NCI-H524 (cell line): Measurements from ENCODE around the gene PPIL6.
"Not testable (repeated sequence)": the region's sequence is repeated elsewhere in the genome, so short reads cannot be mapped to it uniquely, and the experiment has no call there.

ENCODE experiments used
- DNase-seq, 2 experiments: peaks; one replicate each; lab custom pipeline; 2025; lab: John Stamatoyannopoulos, UW

PPIL6 gene

DNA sequence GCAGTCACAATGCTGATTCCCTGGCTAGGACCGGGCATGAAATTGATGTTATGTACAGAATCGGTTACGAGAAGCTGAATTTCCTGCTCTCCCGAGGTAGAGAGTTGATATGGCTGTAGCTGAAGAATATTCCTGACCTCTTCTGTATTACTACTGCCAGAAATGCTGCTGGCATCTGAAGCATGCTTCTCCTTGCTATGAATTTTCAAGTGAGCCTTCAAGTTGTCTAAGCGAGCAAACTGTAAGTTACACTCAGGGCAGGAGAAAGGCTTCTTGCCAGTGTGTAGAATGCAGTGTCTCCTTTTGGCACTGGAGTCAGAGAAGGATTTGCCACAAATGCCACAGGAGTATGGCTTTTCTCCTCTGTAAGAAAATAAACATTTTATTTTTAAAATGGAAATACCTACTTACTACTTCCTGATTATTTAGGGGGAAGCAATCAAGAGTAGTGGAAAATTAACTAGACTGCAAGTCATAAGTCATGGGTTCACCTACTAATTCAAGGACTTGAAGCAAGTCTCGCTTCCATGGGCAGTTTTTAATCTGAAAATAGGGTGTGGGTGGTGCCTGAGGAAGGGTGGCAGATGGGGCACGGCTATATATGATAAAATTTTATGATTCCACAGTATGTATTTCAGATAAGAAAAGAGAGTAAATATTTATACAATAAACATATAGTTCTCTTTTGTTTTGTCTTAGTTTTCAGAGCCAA lies 25.9 kb upstream of the PPIL6 start:
- no peak for DNase-seq

DNA sequence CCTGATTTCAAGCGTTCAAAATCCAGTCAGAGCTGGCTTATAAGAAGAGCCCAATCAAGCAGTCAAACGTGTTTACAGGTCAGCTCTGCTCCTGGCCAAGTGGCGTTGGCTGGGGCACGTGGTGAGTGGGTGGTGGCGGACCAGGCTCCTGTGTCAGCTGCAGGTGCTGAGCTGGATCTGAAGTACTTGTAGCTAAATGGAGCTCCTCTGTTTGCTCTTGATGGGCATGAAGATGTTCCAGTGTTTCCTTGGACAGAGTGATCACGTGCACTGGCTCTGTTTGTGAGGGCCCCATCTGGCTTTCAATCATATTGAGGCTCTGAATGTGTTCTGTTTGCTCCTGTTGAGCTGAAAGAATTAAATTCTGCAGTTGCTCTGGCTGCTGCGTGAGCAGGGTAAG lies 25.3 kb upstream of the PPIL6 start:
- peak in 1 of 2 experiments; percentile 13 for DNase-seq

GRCh38 chr6:109461733-109462526 lies 21.5 kb upstream of the PPIL6 start:
- DNase-seq = no peak

DNA sequence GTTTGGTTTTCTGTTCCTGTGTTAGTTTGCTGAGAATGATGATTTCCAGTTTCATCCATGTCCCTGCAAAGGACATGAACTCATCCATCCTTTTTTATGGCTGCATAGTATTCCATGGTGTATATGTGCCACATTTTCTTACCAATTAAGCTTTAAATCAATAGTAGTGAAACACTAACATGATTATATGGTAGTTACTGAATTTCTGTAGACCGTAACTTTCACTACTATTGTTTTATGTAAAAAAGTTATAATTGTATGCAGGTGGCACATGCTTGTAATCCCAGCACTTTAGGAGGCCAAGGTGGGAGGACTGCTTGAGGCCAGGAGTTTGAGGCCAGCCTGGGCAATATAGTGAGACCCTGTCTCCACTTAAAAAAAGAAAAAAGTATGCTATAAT lies 20.8 kb upstream of the PPIL6 start:
- DNase-seq = not testable (repeated sequence)

GRCh38 chr6:109460161-109460829 lies 19.9 kb upstream of the PPIL6 start:
- no peak for DNase-seq

- no peak for DNase-seq
Measured at GRCh38 chr6:109458774-109459531, 18.5 kb upstream of the PPIL6 start.

GRCh38 chr6:109457562-109457996 lies 17.2 kb upstream of the PPIL6 start:
- DNase-seq = no peak

DNA sequence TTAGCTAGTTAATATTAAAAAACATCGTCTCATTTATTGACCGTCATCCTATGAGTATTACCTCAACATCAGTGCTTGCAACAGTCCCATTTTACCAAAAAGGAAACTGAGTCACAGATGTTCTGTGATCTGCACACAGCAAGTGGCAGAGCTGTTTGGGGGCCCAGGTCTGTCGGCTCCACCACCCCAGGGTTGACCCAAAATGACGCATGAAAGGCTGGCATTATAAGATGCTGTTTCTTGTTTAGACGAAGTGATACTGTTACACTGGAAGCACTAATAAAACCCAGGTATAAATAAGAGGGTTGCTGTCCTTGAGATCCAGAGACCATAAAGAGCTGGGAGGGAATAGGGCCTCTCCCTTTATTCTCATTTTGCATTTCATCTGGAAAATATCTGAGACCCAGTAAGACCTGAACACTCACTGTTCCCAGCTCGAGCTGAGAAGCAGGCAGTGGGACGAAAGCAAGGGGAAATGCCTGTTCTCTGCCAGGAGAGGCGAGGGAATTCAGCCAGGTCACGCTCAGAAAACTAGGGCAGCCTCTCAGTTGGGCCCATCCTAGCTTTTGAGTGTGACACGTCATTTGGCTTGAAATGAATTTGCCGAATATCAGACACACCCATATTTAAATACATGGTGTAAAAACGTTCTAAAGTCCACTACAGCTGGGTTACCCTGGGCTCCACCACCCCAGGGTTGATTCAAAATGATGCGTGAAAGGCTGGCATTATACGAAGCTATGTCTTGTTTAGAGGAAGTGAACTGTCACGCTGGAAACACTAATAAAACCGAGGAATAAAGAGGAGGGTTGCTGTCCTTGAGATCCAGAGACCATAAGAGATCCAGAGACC lies 16.5 kb upstream of the PPIL6 start:
- no peak for DNase-seq

DNA sequence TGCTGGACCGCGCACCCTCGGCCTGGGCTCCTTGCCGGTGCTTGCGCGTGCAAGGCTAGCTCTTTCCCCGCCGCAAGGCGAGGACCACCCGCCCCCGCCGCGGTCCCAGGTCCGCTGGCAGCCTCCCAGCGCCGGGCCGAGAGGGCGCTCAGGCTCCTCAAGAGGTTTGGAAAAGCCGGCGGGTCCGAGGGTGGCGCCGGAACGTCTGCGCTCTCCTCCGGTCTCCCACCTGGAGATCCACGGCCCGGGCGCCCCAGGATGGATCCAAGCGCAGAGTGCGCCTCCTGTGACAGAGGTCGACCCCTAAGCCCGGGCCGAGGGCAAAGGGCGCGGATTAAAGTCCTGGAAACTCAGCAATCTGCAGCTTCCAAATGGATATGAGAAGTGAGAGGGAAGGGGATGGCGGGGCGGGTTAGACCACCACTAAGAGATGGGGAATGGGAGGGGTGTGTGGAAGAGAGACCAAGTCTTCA lies 15.7 kb upstream of the PPIL6 start:
- DNase-seq = peak; percentile 53 to 69

DNA sequence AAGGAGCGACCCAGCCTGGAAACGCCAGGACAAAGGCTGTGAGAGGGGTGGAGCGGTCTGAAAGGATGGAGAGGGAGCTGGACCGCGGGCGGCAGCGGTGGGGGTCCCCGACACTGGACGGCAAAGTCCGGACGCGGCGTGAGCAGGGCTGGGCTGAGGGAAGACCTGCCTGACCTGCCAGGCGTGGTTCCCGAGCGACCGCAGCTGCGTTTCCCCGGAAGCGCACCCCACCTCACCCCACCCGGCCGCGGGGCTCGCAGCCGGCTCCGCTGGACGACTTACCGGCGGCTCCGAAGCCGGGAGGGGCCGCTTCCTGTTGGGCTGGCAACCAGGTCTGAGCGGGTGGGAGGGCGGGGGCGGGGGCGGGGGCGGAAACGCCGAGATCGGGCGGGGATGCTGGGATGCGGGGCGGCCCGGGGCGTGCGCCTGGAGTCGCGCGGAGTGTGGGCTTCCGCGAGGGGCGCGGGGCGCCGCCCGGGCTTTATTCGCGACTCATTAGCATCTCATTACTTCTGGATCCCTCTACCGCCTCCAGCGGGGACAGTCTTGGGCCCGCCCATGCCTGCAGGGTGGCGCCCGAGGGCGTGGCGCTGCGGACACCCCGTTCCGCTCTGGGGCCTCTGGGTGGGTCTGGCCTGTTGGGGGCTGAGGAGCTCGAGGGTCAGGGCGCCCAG lies 15.1 kb upstream of the PPIL6 start, which contains the start of gene MICAL1:
TSS of gene MICAL1 (minus strand) at position 336 of the 674 bp plus-strand sequence. CDS start 1,576 bp downstream, outside the sequence.
- DNase-seq = peak; percentile 57 to 75

DNA sequence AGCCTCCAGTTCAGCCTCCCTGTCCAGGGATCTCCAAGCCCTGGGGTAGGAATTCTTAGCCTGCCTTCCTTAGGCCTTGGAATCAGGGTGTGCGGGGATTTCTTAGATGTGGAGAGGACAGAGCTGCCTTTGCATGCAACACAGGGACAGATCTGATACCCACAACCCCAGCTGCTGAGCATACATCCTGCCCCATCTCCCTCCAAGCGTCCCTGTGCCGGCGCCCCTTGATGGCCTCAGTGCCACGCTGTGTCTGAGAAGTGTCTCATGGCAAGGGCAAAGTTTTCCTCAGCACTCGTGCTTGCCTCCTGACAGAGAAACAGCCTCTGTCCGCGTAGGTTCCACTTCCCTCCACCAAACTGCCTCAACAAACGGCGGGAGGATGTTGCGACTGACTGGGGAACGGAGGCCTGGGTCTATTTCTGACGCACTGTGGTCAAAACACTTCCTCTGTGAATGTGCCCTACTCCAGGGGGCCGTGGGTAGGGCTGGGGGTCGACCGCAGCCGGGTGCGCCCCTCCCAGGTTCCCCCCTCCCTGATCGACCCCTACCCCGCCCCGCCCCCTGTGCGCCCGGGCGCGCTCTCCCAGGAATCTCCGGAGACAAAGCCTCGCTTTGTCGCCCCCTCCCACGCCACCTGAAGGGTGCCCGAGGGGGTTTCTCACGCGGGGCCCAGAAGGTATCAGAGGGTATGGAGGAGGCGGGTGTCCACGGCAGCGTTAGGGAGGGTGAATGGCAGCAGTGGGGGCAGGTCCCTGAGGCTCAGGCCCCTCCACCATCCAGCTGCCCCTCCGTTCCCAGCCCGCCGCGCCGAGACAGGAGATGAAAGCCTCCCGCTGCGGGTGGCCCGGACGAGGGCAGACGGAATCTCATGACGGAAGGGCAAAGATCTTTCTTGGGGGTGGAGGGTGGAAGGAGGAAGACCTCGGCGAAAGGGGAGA lies 14.3 kb upstream of the PPIL6 start:
- peak; percentile 57 to 67 for DNase-seq

- DNase-seq = peak; percentile 90 to 96
Measured at GRCh38 chr6:109453594-109454495, 13.4 kb upstream of the PPIL6 start.

DNA sequence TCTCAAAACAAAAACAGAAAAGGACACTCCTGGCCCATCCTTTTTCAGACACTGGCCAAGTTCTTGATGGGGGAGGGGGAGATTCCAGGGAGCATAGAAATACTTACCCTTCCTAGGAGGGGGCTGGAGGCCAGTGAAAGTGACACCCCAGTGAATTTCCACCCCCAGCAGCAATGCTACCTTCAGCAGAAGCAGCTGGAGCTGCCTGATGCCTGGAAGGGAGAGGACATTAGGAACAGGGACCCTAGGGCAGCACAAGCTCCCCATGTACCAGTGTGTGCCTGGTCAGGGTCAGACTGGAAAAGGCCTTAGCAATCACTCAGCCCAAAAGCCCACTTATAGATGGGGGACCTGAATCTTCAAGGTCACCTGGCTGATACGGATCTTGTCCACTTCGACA lies 12.7 kb upstream of the PPIL6 start:
- DNase-seq = no peak

DNA sequence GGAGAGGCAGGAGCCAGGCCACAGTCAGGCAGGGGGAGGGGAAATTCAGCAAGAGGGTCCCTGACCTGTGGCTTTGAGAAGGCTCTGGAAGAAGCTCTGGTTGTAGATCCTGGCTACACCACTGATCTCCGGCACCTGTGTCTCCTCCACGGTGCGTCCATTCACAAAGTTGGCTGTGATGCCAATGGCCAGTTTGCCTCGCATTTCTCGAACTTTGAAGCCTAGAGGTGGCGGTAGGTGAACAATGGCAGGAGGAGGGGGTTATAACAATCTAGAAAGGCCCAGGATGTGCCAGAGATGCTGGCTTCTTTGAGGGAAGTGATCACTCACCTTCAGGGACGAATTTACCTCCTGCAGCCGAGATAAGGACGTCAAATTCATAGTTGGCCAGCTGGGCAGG lies 11.8 kb upstream of the PPIL6 start:
- DNase-seq = no peak

DNA sequence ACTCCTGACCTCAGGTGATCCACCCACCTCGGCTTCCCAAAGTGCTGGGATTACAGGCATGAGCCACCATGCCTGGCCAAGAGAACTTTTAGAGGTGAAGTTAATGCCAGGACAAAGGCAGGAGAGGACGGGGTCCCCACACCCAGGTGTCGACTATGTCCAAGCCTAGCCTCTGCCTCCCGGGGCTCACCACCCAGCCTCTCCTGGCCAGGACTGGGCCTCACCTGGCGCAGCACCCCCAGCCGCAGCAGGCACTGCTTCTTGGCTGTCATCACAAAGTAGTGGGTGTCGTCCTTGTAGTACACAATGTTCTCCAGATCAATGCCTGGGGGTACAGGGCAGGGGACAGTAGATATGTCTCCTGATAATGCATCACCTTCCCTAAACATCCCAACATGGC lies 10.9 kb upstream of the PPIL6 start:
- no peak for DNase-seq

- no peak for DNase-seq
Measured at GRCh38 chr6:109450801-109451200, 10.4 kb upstream of the PPIL6 start.

DNA sequence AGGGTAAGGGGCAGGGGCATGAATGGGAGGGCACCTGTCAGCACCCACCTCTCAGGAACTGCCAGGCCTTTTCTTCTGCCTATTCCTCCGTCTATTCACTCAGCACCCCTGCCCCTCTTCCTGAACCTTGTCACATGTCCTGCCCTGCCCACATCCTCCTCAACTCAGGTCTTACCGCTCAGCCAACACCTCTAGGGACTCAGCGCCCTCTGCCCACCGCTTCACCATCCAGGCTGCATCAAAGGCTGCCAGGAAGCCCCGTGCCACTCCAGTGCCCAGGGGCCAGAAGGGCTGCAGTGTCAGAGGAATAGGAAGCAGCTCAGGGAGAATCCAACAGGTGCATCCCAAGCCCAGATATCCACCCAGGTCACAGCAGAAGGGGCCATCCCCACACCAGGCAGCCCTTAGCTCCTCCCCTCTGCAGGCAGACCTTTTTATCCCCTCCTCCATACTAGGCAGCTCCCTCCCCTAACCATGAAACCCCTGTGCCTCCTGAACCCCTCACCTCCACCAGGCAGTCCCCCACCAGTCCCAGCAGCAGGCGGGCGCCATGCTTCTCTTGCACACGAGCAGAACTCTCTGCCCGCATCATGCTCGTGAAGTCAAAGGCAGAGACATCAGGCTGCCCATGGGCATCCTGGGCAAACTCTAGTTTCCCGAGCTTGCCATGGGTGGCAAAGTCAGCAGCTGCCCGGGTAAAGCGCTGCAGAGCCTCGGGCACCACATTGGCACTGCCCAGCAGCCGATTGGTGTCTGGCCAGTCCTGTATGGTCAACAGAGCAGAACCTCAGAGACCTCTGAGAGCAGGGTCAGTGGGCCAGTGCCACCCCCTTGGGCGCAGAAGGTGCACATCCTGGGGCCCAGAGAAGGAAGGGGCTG lies 9.6 kb upstream of the PPIL6 start:
- no peak for DNase-seq
